ENCODE data around the gene HADH.
"Not testable (repeated sequence)": the region's sequence is repeated elsewhere in the genome, so short reads cannot be mapped to it uniquely, and the experiment has no call there.

The HADH gene

GRCh38 chr4:108031427-108032083 is 41.9 kb downstream of the HADH start:
- DNase-seq, result no peak

DNA sequence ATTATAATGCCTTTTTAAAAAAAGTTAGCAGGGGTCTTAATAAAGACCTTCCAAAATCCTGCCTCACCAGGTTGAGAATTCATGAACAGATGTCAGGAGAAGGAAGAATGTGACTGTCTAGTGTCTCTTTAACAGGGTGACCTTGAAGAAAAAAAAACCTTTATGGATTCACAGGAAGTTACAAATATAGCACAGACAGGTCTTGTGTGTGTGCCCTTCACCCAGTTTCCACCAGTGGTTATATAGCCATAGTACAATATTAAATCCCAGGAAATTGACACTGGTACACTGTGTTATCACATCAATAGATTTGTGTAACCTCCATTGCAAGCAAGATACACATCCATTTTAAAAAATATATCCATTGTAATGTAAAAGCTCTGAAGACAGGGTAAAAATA is 43.7 kb downstream of the HADH start:
- no peak for DNase-seq

DNA sequence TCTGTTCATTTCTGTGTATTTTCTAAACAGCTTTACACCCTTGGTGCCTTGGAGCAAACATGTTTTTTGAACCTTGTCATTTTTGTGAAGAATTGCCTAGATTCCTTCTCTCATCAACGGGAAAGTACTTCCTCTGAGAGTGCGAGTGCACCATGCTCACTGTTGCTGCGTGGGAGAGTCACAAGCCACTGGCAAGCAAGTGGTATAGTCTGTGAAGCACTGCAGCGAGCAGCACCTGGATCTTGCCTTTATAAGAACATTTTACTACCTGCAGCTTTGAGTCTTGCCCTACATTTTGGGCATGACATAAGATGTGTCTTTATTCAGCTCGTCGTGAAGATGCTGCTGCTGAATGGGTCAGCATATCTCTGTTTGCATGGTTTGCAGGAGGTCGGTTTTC is 44.9 kb downstream of the HADH start:
- no peak for DNase-seq

- DNase-seq, result no peak
Measured at GRCh38 chr4:108035691-108036090, 46.0 kb downstream of the HADH start.

DNA sequence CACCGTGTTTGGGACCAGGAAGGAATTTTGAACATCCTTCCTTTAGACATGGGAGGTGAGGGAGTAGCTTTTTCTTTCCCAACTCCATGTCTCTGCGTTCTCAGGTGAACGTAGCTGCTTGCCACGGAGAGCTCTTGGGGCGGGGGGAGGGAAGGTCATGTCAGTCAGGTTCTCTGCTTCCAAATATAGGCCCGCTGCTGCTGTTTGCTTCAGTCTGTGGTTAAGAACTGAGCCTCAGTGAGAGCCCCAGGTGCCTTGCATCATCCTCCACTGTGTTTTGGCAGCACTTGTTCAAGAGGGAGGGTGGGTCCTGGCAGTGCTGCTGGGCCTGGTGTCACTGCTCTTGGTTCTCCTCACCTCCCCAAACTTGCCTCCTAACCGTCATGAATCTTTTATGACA is 46.5 kb downstream of the HADH start:
- DNase-seq, result peak; percentile 44

DNA sequence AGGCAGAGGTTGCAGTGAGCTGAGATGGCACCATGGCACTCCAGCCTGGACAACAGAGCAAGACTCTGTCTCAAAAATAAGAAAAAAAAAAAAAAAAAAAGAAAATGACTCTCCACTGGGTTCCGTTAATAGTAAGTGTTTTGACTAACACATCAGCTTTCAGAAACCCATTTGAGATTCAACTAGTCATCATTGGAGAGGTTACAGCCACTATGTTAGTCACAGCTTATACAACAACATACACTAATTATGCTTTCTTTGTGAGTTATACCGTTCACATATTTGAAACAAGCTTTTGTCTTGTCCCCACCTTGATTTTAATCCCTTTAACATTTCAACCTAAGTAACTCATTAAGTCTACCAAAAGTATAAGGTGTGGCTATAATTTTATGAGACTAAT is 48.2 kb downstream of the HADH start:
- DNase-seq, result no peak

- no peak for DNase-seq
Measured at GRCh38 chr4:108042927-108043326, 53.2 kb downstream of the HADH start.

- DNase-seq, result no peak
Measured at GRCh38 chr4:108043526-108043925, 53.8 kb downstream of the HADH start.

DNA sequence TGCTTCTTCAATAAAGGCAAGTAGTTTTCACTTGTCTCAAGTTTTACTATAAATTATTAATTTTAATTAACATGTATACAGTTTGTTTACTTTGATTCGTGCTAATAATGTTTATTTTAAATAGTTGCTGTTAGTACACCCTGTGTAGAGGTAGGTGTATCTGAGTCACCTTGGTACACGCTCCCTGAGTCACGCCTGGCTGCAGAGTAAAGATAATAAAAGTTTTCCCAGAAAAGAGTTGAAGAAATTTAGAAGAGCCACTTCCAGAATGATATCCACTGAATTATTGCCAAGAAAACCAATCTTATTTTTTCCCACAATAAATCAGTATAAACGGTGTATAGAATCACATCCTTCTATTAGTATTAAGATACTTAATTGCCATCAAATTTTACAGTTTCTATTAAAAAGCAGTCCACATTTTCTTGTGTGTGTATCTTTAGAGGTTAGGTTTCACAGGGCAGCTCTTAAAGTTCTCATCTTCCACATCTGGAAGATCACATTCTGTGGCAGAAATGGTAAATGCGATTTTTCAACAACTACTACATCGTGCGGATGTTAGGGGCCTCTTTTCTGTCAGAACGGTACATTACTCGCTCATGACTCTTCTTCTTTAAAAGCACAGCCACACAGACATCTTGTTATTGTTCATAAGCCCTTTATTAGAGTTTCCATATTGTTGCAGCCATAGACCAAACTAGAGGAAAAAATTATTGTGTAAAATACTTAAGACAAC is 55.4 kb downstream of the HADH start:
- no peak for DNase-seq

- DNase-seq, result no peak
Measured at GRCh38 chr4:108045687-108046024, 56.0 kb downstream of the HADH start.

GRCh38 chr4:108047199-108047598 is 57.5 kb downstream of the HADH start:
- DNase-seq, result no peak

GRCh38 chr4:108048157-108048556 is 58.5 kb downstream of the HADH start:
- no peak for DNase-seq

DNA sequence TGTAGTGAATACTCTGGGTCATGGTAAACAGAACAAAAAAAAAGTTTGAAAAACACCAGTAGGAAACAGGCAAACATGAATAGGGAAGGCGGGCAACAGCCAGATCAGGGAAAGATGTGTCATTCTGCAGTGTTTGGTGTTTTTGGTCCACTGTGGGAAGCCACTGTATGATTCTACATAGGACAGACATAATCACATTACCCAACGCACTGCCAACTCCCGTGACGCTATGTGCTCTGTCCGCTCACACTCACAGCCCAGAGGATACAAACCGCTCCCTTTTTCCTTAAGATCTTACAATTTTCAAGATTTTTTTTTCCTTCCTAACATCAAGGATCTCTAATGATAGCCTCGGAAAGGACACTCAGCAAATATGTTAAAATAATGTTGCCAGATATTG is 59.3 kb downstream of the HADH start:
- DNase-seq, result no peak

GRCh38 chr4:108049406-108049805 is 59.7 kb downstream of the HADH start:
- DNase-seq, result no peak

GRCh38 chr4:108050166-108051111 is 60.8 kb downstream of the HADH start:
- not testable (repeated sequence) for DNase-seq

GRCh38 chr4:108051343-108051742 is 61.7 kb downstream of the HADH start:
- no peak for DNase-seq

DNA sequence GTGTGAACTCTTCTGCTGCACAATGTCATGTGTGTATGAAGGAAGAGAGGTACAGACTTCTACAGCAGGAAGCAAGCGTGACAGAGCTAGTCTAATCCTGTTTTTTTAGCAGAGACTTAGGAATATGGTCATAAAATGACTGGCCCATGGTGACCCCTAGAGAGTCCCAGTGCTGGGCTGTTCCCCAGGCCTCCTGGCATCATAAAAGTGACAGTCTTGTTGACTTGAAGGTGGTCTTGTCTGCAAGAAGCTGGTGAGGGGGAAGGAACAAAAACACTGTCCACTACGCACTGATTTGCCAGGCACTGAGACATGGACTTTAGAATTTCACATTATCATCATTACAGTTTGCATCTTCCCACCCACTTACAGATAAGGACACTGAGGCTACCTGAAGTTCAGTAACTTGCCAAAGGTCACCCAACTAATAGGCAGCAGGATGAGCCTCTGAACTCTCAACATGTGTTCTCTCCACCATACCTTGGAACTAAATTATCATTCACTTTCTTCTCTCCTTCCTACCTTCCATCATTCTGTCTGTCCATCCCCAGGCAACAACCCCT is 63.0 kb downstream of the HADH start:
- DNase-seq, result no peak

- no peak for DNase-seq
Measured at GRCh38 chr4:108053251-108053711, 63.6 kb downstream of the HADH start.

DNA sequence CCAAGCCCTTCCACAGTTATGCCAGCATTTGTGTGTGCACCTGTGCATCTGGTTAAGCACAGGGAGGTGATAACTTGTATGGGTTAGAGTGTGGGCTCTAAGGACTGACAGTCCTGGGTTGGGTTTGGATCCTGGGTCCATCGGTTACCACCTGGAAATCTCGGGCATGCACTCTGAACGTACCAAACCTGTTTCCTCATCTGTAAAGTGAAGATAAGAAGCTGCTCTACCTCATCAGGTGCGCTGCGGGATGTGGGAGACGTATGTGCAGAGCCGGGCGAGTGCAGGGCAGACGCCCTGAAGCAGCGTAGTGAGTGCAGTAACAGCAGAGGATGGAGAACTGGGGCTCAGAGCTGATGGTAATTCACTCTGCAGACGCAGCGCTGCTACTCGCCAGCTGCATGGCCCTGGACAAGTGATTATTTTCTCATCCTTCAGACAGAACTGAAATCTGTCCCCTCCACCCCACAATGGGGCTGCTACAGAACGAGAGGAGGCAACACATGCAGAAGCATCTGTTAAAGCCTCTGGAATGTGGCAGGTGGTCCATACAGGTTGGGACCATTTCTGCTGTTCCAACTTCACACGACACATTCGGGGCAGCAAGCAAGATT is 64.4 kb downstream of the HADH start:
- DNase-seq, result no peak

DNA sequence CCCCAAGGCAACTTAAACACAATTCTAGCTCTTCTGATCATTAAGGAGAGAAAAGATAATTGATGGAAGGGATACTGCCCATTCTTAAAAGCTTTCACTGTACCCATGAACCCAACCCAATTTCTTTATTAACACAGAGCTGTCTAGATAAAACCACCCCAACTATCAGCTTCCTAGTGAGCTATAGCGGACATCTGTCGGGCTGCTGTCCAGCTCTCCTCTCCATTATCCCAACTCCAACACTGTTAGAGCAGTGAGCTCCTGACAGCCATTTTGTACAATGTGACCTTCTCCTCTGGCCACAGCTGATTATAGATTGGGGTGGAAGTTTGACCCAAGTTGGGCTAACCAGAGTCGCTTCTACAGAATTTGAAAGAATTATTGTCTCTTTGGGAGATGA is 66.1 kb downstream of the HADH start:
- no peak for DNase-seq

- DNase-seq, result no peak
Measured at GRCh38 chr4:108056418-108056817, 66.7 kb downstream of the HADH start.

GRCh38 chr4:108058685-108059440 is 69.2 kb downstream of the HADH start:
- DNase-seq, result no peak

Data from effector CD4-positive, alpha-beta T cell (primary cell).